ENCODE data around the gene DCTN4. TPM values are rescaled to one million over a fixed set of nuclear protein-coding genes. Genes with fewer than 3 reads are reported as not detected.

DCTN4 gene
- total and polyA plus RNA-seq, 2 experiments from 2014 or later = 22.9 to 63.9 TPM

DNA sequence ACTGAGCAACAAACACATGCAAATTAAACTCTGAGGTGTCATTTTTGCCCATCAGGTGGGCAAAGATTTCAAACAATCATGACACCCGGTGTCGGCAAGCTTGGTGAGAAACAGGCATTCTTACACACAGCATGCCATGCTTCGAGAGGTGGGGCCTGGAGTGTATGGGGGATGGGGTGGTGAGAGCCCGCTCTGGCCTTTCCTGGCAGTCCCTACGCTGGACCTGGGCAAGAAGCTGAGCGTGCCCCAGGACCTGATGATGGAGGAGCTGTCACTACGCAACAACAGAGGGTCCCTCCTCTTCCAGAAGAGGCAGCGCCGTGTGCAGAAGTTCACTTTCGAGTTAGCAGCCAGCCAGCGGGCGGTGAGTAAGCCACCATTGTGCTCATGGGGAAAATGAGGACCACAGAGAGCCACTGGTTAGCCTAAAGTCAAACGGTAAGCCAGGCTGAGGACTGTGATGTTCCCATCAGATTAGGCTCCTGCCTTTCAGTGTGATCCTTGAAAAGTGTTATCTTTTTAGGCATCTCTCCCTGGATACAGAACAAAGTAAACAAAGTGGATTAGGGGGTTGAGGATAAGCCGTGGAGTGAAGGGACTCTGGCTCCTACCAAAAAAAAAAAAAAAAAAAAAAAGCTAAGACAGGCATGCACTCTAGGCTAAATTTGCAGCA lies 88.4 kb downstream of the DCTN4 start:
- Histone ChIP-seq H3K4me1 (ENCODE audit: insufficient read depth) (peaks cover 8% of the 10 kb centered on the region), H4K20me1 (ENCODE audit: insufficient read depth, poor library complexity, severe bottlenecking) (no peaks in the 10 kb centered on the region), H3K27me3 (peaks cover 17% of the 10 kb centered on the region), H3K27ac (no peak overlapping the region), H3K9me2 (replicated peaks; ENCODE audit: insufficient read depth) (no peaks in the 10 kb centered on the region), H3K79me2 (no peaks in the 10 kb centered on the region), H2AFZ (no peak overlapping the region), H3K4me3 (no peak overlapping the region), H3K36me3 (replicated peaks; ENCODE audit: insufficient read depth, low read depth) (no peaks in the 10 kb centered on the region), H3K9me3 (ENCODE audit: low read depth) (no peaks in the 10 kb centered on the region), H3K4me2 (no peak overlapping the region)
- TF ChIP-seq, protein P1, sequence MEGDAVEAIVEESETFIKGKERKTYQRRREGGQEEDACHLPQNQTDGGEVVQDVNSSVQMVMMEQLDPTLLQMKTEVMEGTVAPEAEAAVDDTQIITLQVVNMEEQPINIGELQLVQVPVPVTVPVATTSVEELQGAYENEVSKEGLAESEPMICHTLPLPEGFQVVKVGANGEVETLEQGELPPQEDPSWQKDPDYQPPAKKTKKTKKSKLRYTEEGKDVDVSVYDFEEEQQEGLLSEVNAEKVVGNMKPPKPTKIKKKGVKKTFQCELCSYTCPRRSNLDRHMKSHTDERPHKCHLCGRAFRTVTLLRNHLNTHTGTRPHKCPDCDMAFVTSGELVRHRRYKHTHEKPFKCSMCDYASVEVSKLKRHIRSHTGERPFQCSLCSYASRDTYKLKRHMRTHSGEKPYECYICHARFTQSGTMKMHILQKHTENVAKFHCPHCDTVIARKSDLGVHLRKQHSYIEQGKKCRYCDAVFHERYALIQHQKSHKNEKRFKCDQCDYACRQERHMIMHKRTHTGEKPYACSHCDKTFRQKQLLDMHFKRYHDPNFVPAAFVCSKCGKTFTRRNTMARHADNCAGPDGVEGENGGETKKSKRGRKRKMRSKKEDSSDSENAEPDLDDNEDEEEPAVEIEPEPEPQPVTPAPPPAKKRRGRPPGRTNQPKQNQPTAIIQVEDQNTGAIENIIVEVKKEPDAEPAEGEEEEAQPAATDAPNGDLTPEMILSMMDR (IDR thresholded peaks at IDR 0.05; ENCODE audit: poor library complexity) = no peak
- TF ChIP-seq EZH2phosphoT487 (IDR thresholded peaks at IDR 0.05; ENCODE audit: low read depth, severe bottlenecking, unreplicated experiment) (no peak), EZH2 (IDR thresholded peaks at IDR 0.05; ENCODE audit: borderline replicate concordance) (no peak)
- no peak for DNase-seq (ENCODE audit: low spot score)
- WGBS (ENCODE audit: low lambda C conversion rate, missing lambda C conversion rate) = 69% methylated on average over 14 of the region's 14 CpGs

DNA sequence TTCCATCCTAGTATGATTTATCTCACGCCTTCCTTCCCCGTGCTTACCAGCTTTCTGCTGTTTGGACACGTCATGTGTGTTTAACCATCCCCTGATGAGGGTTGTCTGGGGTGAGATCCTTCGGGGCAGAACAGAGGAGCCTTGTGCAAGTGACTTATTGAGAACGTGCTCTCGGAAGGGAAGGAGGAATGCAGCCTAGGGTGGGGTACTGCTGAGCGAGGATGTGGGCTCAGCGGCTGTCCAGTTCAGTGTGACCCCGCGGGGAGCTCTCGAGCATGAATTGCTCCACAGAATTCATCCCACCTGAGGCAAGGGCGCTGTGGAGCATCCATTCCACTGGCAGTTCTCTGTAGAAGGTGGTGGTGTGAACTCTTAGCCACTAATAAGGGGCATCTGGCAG lies 93.8 kb downstream of the DCTN4 start:
- Histone ChIP-seq H3K4me1 (ENCODE audit: insufficient read depth) (peaks cover 10% of the 10 kb centered on the region), H2AFZ (no peak overlapping the region), H3K9me3 (ENCODE audit: low read depth) (no peaks in the 10 kb centered on the region), H4K20me1 (ENCODE audit: insufficient read depth, poor library complexity, severe bottlenecking) (no peaks in the 10 kb centered on the region), H3K27ac (no peak overlapping the region), H3K4me2 (no peak overlapping the region), H3K79me2 (no peaks in the 10 kb centered on the region), H3K36me3 (replicated peaks; ENCODE audit: insufficient read depth, low read depth) (no peaks in the 10 kb centered on the region), H3K27me3 (peaks cover under 1% of the 10 kb centered on the region), H3K4me3 (no peak overlapping the region), H3K9me2 (replicated peaks; ENCODE audit: insufficient read depth) (no peaks in the 10 kb centered on the region)
- DNase-seq (ENCODE audit: low spot score) = no peak
- WGBS (ENCODE audit: low lambda C conversion rate, missing lambda C conversion rate) = 78% methylated on average over 12 of the region's 12 CpGs
- no peak for TF ChIP-seq EZH2 (IDR thresholded peaks at IDR 0.05; ENCODE audit: borderline replicate concordance)
- TF ChIP-seq, protein P1 (IDR thresholded peaks at IDR 0.05; ENCODE audit: poor library complexity) = no peak
- TF ChIP-seq EZH2phosphoT487 (IDR thresholded peaks at IDR 0.05; ENCODE audit: low read depth, severe bottlenecking, unreplicated experiment) = no peak

DNA sequence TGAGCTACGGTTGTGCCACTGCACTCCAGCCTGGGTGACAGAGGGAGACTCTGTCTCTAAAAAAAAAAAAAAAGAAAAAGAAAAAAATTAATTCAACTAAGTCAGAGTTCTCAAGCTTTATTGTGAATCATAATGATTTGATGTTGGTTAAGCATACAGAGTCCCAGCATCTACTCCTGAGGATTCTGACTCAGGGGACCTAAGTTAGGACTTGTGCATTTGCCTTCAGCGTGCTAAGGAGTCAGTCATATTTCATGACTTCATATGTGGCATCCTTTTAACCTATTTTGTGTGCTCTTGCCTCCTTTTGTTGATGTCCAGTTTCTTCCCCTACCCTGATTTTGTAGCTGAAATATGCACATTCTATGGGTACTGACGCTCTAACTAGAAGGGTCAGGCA lies 94.9 kb downstream of the DCTN4 start:
- peaks cover 11% of the 10 kb centered on the region for H3K4me1 ChIP-seq (ENCODE audit: insufficient read depth)
- no peaks in the 10 kb centered on the region for H3K9me3 ChIP-seq (ENCODE audit: low read depth)
- no peaks in the 10 kb centered on the region for H3K79me2 ChIP-seq
- H3K27ac ChIP-seq = no peak overlapping the region
- H2AFZ ChIP-seq = no peak overlapping the region
- H3K9me2 ChIP-seq (replicated peaks; ENCODE audit: insufficient read depth) = no peaks in the 10 kb centered on the region
- no peak overlapping the region for H3K4me3 ChIP-seq
- no peak for TF ChIP-seq EZH2phosphoT487 (IDR thresholded peaks at IDR 0.05; ENCODE audit: low read depth, severe bottlenecking, unreplicated experiment)
- TF ChIP-seq, protein P1 (IDR thresholded peaks at IDR 0.05; ENCODE audit: poor library complexity) = no peak
- TF ChIP-seq EZH2 (IDR thresholded peaks at IDR 0.05; ENCODE audit: borderline replicate concordance) = no peak
- no peaks in the 10 kb centered on the region for H3K27me3 ChIP-seq
- no peak overlapping the region for H3K4me2 ChIP-seq
- no peaks in the 10 kb centered on the region for H3K36me3 ChIP-seq (replicated peaks; ENCODE audit: insufficient read depth, low read depth)
- 92% methylated on average over 3 of the region's 3 CpGs for WGBS (ENCODE audit: low lambda C conversion rate, missing lambda C conversion rate)
- no peak for DNase-seq (ENCODE audit: low spot score)
- H4K20me1 ChIP-seq (ENCODE audit: insufficient read depth, poor library complexity, severe bottlenecking) = no peaks in the 10 kb centered on the region

Data from hepatocyte (in vitro differentiated cells).